GM18868 (cell line): Measurements from ENCODE around the gene CEACAM16.
"Not testable (repeated sequence)": the region's sequence is repeated elsewhere in the genome, so short reads cannot be mapped to it uniquely, and the experiment has no call there.

Experiments
- ATAC-seq: cut with Tn5 transposase; IDR thresholded peaks from one replicate; pipeline ENCODE4 v1.9.1; 2021; ENCODE audit warnings: mild to moderate bottlenecking, moderate library complexity; ENCODE audit not compliant: unreplicated experiment

CEACAM16 gene

GRCh38 chr19:44702551-44703176 lies 3.7 kb downstream of the CEACAM16 start:
- no peak for ATAC-seq

- no peak for ATAC-seq
These were observed 4.6 kb downstream of the CEACAM16 start for GRCh38 chr19:44703336-44704078.

- ATAC-seq: no peak
These were observed 6.0 kb downstream of the CEACAM16 start for GRCh38 chr19:44704982-44705381.

GRCh38 chr19:44705502-44706010 lies 6.6 kb downstream of the CEACAM16 start:
- ATAC-seq: no peak

- no peak for ATAC-seq
These were observed 7.7 kb downstream of the CEACAM16 start for GRCh38 chr19:44706506-44707236.

- ATAC-seq: no peak
These were observed 8.8 kb downstream of the CEACAM16 start for GRCh38 chr19:44707794-44708193.

GRCh38 chr19:44708940-44709339 lies 10.0 kb downstream of the CEACAM16 start:
- ATAC-seq: no peak

- not testable (repeated sequence) for ATAC-seq
These were observed 10.7 kb downstream of the CEACAM16 start for GRCh38 chr19:44709434-44710266.

- ATAC-seq: no peak
These were observed 11.5 kb downstream of the CEACAM16 start for GRCh38 chr19:44710483-44710882.

GRCh38 chr19:44712864-44713515 lies 14.0 kb downstream of the CEACAM16 start:
- ATAC-seq: no peak

GRCh38 chr19:44714597-44715169 lies 15.7 kb downstream of the CEACAM16 start:
- ATAC-seq: no peak

GRCh38 chr19:44717603-44718002 lies 18.7 kb downstream of the CEACAM16 start:
- no peak for ATAC-seq

GRCh38 chr19:44718441-44719261 lies 19.7 kb downstream of the CEACAM16 start:
- ATAC-seq: no peak

- no peak for ATAC-seq
These were observed 20.3 kb downstream of the CEACAM16 start for GRCh38 chr19:44719262-44719701.

- not testable (repeated sequence) for ATAC-seq
These were observed 21.4 kb downstream of the CEACAM16 start for GRCh38 chr19:44720396-44720795.

GRCh38 chr19:44720945-44721344 lies 22.0 kb downstream of the CEACAM16 start:
- ATAC-seq: no peak

GRCh38 chr19:44721369-44721768 lies 22.4 kb downstream of the CEACAM16 start:
- ATAC-seq: not testable (repeated sequence)

- no peak for ATAC-seq
These were observed 23.5 kb downstream of the CEACAM16 start for GRCh38 chr19:44722131-44723121.
